Vagina (tissue), 2 donors: Measurements from ENCODE around the gene VCAM1. TPM values are rescaled to one million over a fixed set of nuclear protein-coding genes. Genes with fewer than 3 reads are reported as not detected.

ENCODE experiments used
- DNase-seq, 2 donors: peaks; one replicate each; pipeline ENCODE4 v3.0.0-alpha.2; 2017; ENCODE audit errors: extremely low spot score in 2 of 2
- H3K27ac ChIP-seq: fragments of 200-600 bp; sonication (generic); one replicate; pipeline ENCODE4 v1.5.1; 2019
- H3K27me3 ChIP-seq: fragments of 200-600 bp; sonication (generic); one replicate; pipeline ENCODE4 v1.5.1; 2019
- H3K36me3 ChIP-seq, 2 donors: fragments of 200-600 bp; sonication (generic); one replicate each; pipeline ENCODE4 v1.5.1; 2017 to 2019
- H3K4me1 ChIP-seq: fragments of 200-600 bp; sonication (generic); one replicate; pipeline ENCODE4 v1.5.1; 2019
- H3K4me3 ChIP-seq, 2 donors: fragments of 200-600 bp; sonication (generic); 1 replicate in 1 of 2; 2 replicates in 1 of 2; pipeline ENCODE4 v1.5.1; 2016 to 2019
- H3K9me3 ChIP-seq: fragments of 200-600 bp; sonication (generic); one replicate; pipeline ENCODE4 v1.5.1; 2019
- CTCF ChIP-seq, 3 experiments: fragments of 450-650 bp in 2 of 3; fragments of 200-600 bp in 1 of 3; sonication (generic) in 1 of 3; IDR thresholded peaks; one replicate each; pipeline ENCODE4 v1.5.1; 2017 to 2019; ENCODE audit warnings: antibody characterized with exemption in 3 of 3, mild to moderate bottlenecking in 2 of 3, moderate library complexity in 2 of 3
- POLR2A ChIP-seq, 2 donors: fragments of 450-650 bp; IDR thresholded peaks; one replicate each; pipeline ENCODE4 v1.6.1; 2017; ENCODE audit warnings: antibody characterized with exemption in 2 of 2, mild to moderate bottlenecking in 2 of 2, moderate library complexity in 2 of 2
- POLR2AphosphoS5 ChIP-seq, 2 donors: sonication (generic); formaldehyde crosslinking; IDR thresholded peaks; one replicate each; pipeline ENCODE4 v1.9.0; 2017; ENCODE audit warnings: antibody characterized with exemption in 2 of 2, mild to moderate bottlenecking in 2 of 2, low read depth in 1 of 2; ENCODE audit not compliant: insufficient read depth in 1 of 2
- intact Hi-C: fragments of 100-400 bp; cut with DNase I; formaldehyde crosslinking; loops from one replicate; pipeline ENCODE4 v1.15.1; 2023
- total RNA-seq: library from RNA; depleted of rRNA; stranded (reverse); fragments of >200 nt; gene quantifications from one replicate; pipeline ENCODE4 v1.2.3, GENCODE V29; 2016

VCAM1 gene
- total RNA-seq, 1 donor from 2014 or later, result 5.6 TPM

- Histone ChIP-seq H3K27ac (no peak overlapping the region), H3K9me3 (no peaks in the 10 kb centered on the region), H3K27me3 (no peaks in the 10 kb centered on the region), H3K4me3 (no peak overlapping the region), H3K4me1 (no peaks in the 10 kb centered on the region), H3K36me3 (no peaks in the 10 kb centered on the region)
- no peak for DNase-seq
- TF ChIP-seq POLR2AphosphoS5 (IDR thresholded peaks at IDR 0.05; ENCODE audit: insufficient read depth in 1 of 2, low read depth in 1 of 2) (no peak), CTCF (IDR thresholded peaks at IDR 0.05) (no peak), POLR2A (IDR thresholded peaks at IDR 0.05) (no peak)
- intact Hi-C loops, result no loop called here
Observed at GRCh38 chr1:100760511-100760910, 41.0 kb downstream of the VCAM1 start.

- no peaks in the 10 kb centered on the region for H3K9me3 ChIP-seq
- TF ChIP-seq POLR2AphosphoS5 (IDR thresholded peaks at IDR 0.05; ENCODE audit: insufficient read depth in 1 of 2, low read depth in 1 of 2) (no peak), CTCF (IDR thresholded peaks at IDR 0.05) (no peak), POLR2A (IDR thresholded peaks at IDR 0.05) (no peak)
- no peak overlapping the region for H3K27ac ChIP-seq
- no peak overlapping the region for H3K4me3 ChIP-seq
- DNase-seq, result no peak
- no peaks in the 10 kb centered on the region for H3K36me3 ChIP-seq
- H3K27me3 ChIP-seq, result no peaks in the 10 kb centered on the region
- intact Hi-C loops, result no loop called here
- H3K4me1 ChIP-seq, result no peaks in the 10 kb centered on the region
Observed at GRCh38 chr1:100762461-100762860, 42.9 kb downstream of the VCAM1 start.

- DNase-seq, result no peak
Observed at GRCh38 chr1:100767176-100767890, 47.8 kb downstream of the VCAM1 start.

GRCh38 chr1:100769323-100769722, 49.8 kb downstream of the VCAM1 start:
- H3K27ac ChIP-seq, result no peak overlapping the region
- no peak for DNase-seq
- intact Hi-C loops, result no loop called here
- no peaks in the 10 kb centered on the region for H3K4me1 ChIP-seq
- H3K4me3 ChIP-seq, result no peak overlapping the region
- no peak for TF ChIP-seq POLR2AphosphoS5 (IDR thresholded peaks at IDR 0.05; ENCODE audit: insufficient read depth in 1 of 2, low read depth in 1 of 2)
- TF ChIP-seq POLR2A (IDR thresholded peaks at IDR 0.05), result no peak
- TF ChIP-seq CTCF (IDR thresholded peaks at IDR 0.05), result no peak
- no peaks in the 10 kb centered on the region for H3K9me3 ChIP-seq
- H3K36me3 ChIP-seq, result no peaks in the 10 kb centered on the region
- H3K27me3 ChIP-seq, result no peaks in the 10 kb centered on the region

More at GRCh38 chr1:100767176-100767890, 47.8 kb downstream of the VCAM1 start:
- Histone ChIP-seq H3K27me3 (no peaks in the 10 kb centered on the region), H3K4me3 (no peak overlapping the region), H3K36me3 (no peaks in the 10 kb centered on the region), H3K9me3 (no peaks in the 10 kb centered on the region), H3K4me1 (no peaks in the 10 kb centered on the region), H3K27ac (no peak overlapping the region)
- intact Hi-C loops, result no loop called here
- no peak for TF ChIP-seq CTCF (IDR thresholded peaks at IDR 0.05)
- no peak for TF ChIP-seq POLR2AphosphoS5 (IDR thresholded peaks at IDR 0.05; ENCODE audit: insufficient read depth in 1 of 2, low read depth in 1 of 2)
- TF ChIP-seq POLR2A (IDR thresholded peaks at IDR 0.05), result no peak

- H3K4me3 ChIP-seq, result no peak overlapping the region
- no peaks in the 10 kb centered on the region for H3K4me1 ChIP-seq
- no peaks in the 10 kb centered on the region for H3K36me3 ChIP-seq
- H3K9me3 ChIP-seq, result no peaks in the 10 kb centered on the region
- no peaks in the 10 kb centered on the region for H3K27me3 ChIP-seq
- no peak for DNase-seq
- no peak overlapping the region for H3K27ac ChIP-seq
- intact Hi-C loops, result no loop called here
- TF ChIP-seq POLR2A (IDR thresholded peaks at IDR 0.05), result no peak
- TF ChIP-seq POLR2AphosphoS5 (IDR thresholded peaks at IDR 0.05; ENCODE audit: insufficient read depth in 1 of 2, low read depth in 1 of 2), result no peak
- no peak for TF ChIP-seq CTCF (IDR thresholded peaks at IDR 0.05)
Observed at GRCh38 chr1:100769906-100770646, 50.5 kb downstream of the VCAM1 start.
